ENCODE measurements around the gene PIK3IP1. TPM values are rescaled to one million over a fixed set of nuclear protein-coding genes. Genes with fewer than 3 reads are reported as not detected.
"Not testable (repeated sequence)": the region's sequence is repeated elsewhere in the genome, so short reads cannot be mapped to it uniquely, and the experiment has no call there.

Gene PIK3IP1
- total RNA-seq, 2 experiments from 2014 or later: 13.2 to 16.1 TPM

GRCh38 chr22:31236044-31236443 lies 56.2 kb downstream of the PIK3IP1 start:
- H3K4me3 Mint-ChIP-seq; ATAC-seq; H3K27me3 Mint-ChIP-seq (ENCODE audit: low read depth); H3K9me3 Mint-ChIP-seq (ENCODE audit: insufficient read depth); H3K27ac Mint-ChIP-seq; POLR2A ChIA-PET; DNase-seq: not testable (repeated sequence)
- CTCF ChIA-PET: interaction anchor here (1.1 kb wide), 1 partner anchor 25 kb away, joined by 6 read pairs; no protein-coding TSS in a partner anchor
- H3K4me1 Mint-ChIP-seq (ENCODE audit: low read depth): peaks cover 44% of the 10 kb centered on the region
- peaks cover 14% of the 10 kb centered on the region for H3K36me3 Mint-ChIP-seq (ENCODE audit: low read depth)

DNA sequence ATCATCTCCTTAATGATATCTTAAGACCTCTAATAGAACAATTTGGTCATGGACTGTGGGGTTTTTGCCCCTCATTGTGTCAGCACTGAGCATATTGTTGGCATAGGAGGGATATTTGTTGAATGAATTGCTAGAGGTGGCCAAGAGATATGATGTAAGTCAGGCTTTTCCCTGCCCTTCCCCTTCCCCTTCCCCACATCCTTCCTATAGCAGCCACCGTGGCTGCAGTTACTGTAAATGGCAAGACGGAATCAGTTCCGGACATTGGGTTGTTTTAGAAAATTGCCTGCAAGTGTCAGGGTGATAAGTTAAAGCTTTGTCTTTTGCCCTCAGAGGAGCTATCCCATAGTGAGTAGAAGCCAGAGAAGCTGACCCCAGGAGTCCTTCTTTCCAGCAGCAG lies 57.2 kb downstream of the PIK3IP1 start:
- H3K27me3 Mint-ChIP-seq (ENCODE audit: low read depth): no peaks in the 10 kb centered on the region
- H3K27ac Mint-ChIP-seq: no peak overlapping the region
- H3K9me3 Mint-ChIP-seq (ENCODE audit: insufficient read depth): no peaks in the 10 kb centered on the region
- DNase-seq (no peak), ATAC-seq (no peak)
- H3K36me3 Mint-ChIP-seq (ENCODE audit: low read depth): peaks cover 14% of the 10 kb centered on the region
- CTCF ChIA-PET: interaction anchor here (1.1 kb wide), 1 partner anchor 24 kb away, joined by 6 read pairs; no protein-coding TSS in a partner anchor
- H3K4me1 Mint-ChIP-seq (ENCODE audit: low read depth): peaks cover 52% of the 10 kb centered on the region
- POLR2A ChIA-PET: no interaction called here
- H3K4me3 Mint-ChIP-seq: no peak overlapping the region

- Mint-ChIP-seq H3K27me3 (ENCODE audit: low read depth) (no peaks in the 10 kb centered on the region), H3K36me3 (ENCODE audit: low read depth) (peaks cover 23% of the 10 kb centered on the region), H3K4me3 (no peak overlapping the region), H3K9me3 (ENCODE audit: insufficient read depth) (no peaks in the 10 kb centered on the region), H3K27ac (no peak overlapping the region), H3K4me1 (ENCODE audit: low read depth) (peaks cover 60% of the 10 kb centered on the region)
- ChIA-PET CTCF (interaction anchor here (1.0 to 12.9 kb wide), 6 partner anchors 9 to 125 kb away, joined by 3 to 117 read pairs (median 9); partner anchors contain the start of genes LIMK2 and SELENOM), POLR2A (interaction anchor here (1.5 kb wide), 1 partner anchor 58 kb away, joined by 4 read pairs; no protein-coding TSS in a partner anchor)
- DNase-seq (no peak), ATAC-seq (no peak)
Observed at GRCh38 chr22:31233001-31233400, 59.3 kb downstream of the PIK3IP1 start.

Other genes starting within 250 kb of the PIK3IP1 start
- 10 to 100 TPM; 51.0 to 61.7 TPM for gene SMTN, start 211.2 kb downstream of the PIK3IP1 start, total RNA-seq
- under 1 TPM; 0.76 to 0.87 TPM for gene SELENOM, start 184.9 kb downstream of the PIK3IP1 start, total RNA-seq
- gene INPP5J, start 169.5 kb downstream of the PIK3IP1 start, total RNA-seq: not detected
- not detected for gene PLA2G3, start 152.0 kb downstream of the PIK3IP1 start, total RNA-seq
- gene RNF185, start 132.3 kb downstream of the PIK3IP1 start, total RNA-seq: 10 to 100 TPM; 17.7 to 18.1 TPM
- 10 to 100 TPM; 42.7 to 44.3 TPM for gene LIMK2, start 80.2 kb downstream of the PIK3IP1 start, total RNA-seq
- gene PATZ1, start 53.9 kb upstream of the PIK3IP1 start, total RNA-seq: 10 to 100 TPM; 31.0 to 31.6 TPM
- 10 to 100 TPM; 84.0 to 91.4 TPM for gene DRG1, start 107.1 kb upstream of the PIK3IP1 start, total RNA-seq
- 10 to 100 TPM; 34.6 to 39.3 TPM for gene EIF4ENIF1, start 197.4 kb upstream of the PIK3IP1 start, total RNA-seq
- 100 to 1,000 TPM; 136 to 141 TPM for gene SFI1, start 204.0 kb upstream of the PIK3IP1 start, total RNA-seq